Bronchial epithelial cell (primary cell): ENCODE results near the gene SSTR3. TPM values are rescaled to one million over a fixed set of nuclear protein-coding genes. Genes with fewer than 3 reads are reported as not detected.

Experiments
- DNase-seq: peaks from one replicate; pipeline ENCODE4 v3.0.0-alpha.2; 2010; ENCODE audit warnings: low read depth
- FAIRE-seq: peaks from 2 replicates; lab custom pipeline; 2011; peaks lifted over from hg19 to GRCh38; lab: Jason Lieb, UNC
- H3K27me3 ChIP-seq: 2 replicates; pipeline ENCODE4 v1.5.1; 2011; ENCODE audit warnings: low read length; ENCODE audit not compliant: control insufficient read depth, insufficient read depth
- H3K36me3 ChIP-seq: 2 replicates; pipeline ENCODE4 v1.5.1; 2011; ENCODE audit warnings: low read length; ENCODE audit not compliant: control insufficient read depth, insufficient read depth
- H3K4me3 ChIP-seq: 2 replicates; pipeline ENCODE4 v1.5.1; 2011; ENCODE audit warnings: mild to moderate bottlenecking, low read depth, low read length, control low read depth
- total RNA-seq: library from RNA; depleted of rRNA; stranded (reverse); fragments of >200 nt; gene quantifications from 2 replicates; pipeline ENCODE4 v1.2.1, GENCODE V29; 2014
- TF ChIP-seq, protein P1 (sequence below): IDR thresholded peaks from 2 replicates; pipeline ENCODE4 v1.5.1; 2011; ENCODE audit warnings: mild to moderate bottlenecking, moderate library complexity, low read length, control low read depth, inconsistent platforms; ENCODE audit not compliant: insufficient read depth, severe bottlenecking

The SSTR3 gene
- total RNA-seq, 1 donor from 2014 or later: not detected

DNA sequence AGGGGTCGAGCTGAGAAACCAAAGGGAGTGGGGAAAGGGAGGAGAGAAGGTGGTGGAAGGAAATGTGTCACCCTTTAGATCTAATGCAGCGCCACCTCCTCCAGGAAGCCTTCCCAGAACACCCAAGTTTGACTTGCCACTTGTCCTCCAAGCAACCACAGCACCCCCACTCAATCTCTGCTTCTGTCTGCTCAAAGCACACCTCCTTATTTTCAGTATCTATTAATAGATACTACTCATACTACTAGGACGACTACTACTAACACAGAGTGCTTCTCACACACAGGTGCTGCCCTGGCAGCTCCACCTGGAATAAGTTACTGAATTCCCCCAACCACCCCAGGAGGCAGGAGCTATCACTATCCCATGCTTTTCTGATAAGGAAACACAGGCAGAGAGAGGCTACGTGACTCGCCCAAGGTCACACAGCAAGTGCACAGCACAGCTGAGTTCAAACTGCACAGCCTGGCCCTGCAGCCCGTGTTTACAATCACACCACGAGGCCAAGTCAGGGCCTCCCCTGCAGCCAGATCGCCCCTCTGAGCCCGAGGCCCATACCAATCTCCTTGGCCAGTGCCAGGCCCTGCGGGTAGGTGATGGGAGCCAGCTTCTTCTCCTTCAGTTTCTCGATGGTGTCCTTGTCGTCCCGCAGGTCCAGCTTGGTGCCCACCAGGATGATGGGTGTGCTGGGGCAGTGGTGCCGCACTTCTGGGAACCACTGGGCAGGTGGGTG lies 18.6 kb upstream of the SSTR3 start:
- peaks cover 5% of the 10 kb centered on the region for H3K36me3 ChIP-seq
- H3K4me3 ChIP-seq: no peak overlapping the region
- no peak for FAIRE-seq

DNA sequence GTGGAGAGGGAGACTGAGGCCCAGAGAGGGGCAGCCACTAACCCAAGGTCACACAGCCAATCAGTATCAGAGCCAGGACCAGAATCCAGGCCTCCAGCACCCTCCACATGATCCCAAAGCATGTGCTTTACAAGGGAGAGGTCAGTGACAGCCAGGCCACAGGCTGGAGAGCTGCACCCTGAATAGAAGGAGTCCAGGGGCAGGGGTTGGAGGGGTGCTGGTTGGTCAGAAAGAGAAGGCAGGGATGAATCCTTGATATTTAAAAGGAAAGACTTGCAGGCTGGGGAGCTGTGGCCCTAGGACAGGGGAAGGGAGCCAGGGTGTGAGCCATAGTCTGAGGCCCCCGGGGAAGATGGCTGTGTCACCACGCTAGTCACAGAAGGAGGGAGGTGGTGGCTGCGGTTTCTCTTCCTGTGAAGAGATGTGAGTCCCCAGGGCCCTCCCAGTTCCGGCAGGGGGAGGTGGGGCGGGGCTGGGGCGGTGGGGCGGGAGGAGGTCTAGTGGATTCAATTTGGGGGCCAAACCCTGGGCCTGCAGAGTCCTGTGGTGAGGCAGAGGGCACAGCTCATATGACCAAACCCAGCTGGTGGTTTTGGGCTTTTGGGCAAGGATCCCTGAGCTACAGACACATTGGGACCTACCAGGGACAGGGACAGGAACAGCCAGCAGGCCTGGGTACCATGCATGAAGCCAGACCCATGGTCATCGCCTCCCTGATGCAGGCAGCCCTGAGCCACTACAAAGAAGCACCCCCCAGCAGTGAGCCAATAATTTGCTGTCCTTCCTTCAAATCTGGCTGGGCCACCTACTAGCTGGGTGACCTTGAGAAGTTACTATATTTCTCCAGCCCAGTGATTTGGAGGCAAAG lies 17.8 kb upstream of the SSTR3 start:
- DNase-seq: peak; percentile 58
- FAIRE-seq: peak; percentile 88

More for the DNA sequence above, 18.6 kb upstream of the SSTR3 start:
- no peak for DNase-seq
- TF ChIP-seq, protein P1, sequence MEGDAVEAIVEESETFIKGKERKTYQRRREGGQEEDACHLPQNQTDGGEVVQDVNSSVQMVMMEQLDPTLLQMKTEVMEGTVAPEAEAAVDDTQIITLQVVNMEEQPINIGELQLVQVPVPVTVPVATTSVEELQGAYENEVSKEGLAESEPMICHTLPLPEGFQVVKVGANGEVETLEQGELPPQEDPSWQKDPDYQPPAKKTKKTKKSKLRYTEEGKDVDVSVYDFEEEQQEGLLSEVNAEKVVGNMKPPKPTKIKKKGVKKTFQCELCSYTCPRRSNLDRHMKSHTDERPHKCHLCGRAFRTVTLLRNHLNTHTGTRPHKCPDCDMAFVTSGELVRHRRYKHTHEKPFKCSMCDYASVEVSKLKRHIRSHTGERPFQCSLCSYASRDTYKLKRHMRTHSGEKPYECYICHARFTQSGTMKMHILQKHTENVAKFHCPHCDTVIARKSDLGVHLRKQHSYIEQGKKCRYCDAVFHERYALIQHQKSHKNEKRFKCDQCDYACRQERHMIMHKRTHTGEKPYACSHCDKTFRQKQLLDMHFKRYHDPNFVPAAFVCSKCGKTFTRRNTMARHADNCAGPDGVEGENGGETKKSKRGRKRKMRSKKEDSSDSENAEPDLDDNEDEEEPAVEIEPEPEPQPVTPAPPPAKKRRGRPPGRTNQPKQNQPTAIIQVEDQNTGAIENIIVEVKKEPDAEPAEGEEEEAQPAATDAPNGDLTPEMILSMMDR: no peak
- H3K27me3 ChIP-seq: no peaks in the 10 kb centered on the region

DNA sequence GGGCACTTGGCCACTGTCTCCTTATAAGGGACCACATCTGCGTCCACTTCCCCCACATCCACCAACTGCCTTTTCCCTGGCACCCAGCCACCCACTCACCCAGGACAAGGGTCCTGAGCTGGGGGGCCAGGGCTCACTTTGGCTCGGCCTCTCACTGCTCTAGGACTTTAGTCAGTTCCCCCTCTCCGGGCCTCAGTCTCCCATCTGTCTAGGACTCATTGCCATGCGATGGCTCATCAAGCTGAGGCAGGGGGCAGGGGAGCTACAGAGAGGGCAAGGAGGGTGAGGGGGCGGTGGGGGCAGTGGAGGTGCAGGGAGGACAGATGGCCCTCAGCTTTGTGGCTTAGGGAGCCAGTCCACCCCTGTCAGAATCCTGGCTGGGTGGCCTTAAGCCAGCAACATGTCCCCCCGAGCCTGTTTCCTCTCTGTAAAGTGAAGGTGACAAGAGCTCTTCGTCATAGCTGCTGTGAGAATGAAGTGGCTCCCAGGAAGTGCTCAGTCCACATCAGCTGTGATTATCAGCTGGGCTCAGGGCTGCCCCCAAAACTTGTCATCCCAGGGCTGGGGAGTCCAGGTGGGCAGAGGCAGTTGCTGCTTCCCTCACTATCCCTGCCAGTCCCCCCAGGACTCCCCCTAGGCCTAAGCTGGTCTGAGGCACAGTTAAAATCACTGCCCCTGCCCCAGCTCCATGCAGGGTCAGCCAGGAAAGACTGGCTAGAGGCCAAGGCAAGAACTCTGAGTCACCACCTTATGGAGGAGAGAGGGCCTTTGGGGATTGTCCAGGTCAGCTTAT lies 16.9 kb upstream of the SSTR3 start:
- Histone ChIP-seq H3K4me3 (no peak overlapping the region), H3K36me3 (peaks cover 7% of the 10 kb centered on the region), H3K27me3 (no peaks in the 10 kb centered on the region)
- DNase-seq (peak; percentile 64), FAIRE-seq (no peak)
- TF ChIP-seq, protein P1: no peak

More for the DNA sequence above, 17.8 kb upstream of the SSTR3 start:
- TF ChIP-seq, protein P1: no peak
- Histone ChIP-seq H3K36me3 (peaks cover 6% of the 10 kb centered on the region), H3K27me3 (no peaks in the 10 kb centered on the region), H3K4me3 (no peak overlapping the region)

DNA sequence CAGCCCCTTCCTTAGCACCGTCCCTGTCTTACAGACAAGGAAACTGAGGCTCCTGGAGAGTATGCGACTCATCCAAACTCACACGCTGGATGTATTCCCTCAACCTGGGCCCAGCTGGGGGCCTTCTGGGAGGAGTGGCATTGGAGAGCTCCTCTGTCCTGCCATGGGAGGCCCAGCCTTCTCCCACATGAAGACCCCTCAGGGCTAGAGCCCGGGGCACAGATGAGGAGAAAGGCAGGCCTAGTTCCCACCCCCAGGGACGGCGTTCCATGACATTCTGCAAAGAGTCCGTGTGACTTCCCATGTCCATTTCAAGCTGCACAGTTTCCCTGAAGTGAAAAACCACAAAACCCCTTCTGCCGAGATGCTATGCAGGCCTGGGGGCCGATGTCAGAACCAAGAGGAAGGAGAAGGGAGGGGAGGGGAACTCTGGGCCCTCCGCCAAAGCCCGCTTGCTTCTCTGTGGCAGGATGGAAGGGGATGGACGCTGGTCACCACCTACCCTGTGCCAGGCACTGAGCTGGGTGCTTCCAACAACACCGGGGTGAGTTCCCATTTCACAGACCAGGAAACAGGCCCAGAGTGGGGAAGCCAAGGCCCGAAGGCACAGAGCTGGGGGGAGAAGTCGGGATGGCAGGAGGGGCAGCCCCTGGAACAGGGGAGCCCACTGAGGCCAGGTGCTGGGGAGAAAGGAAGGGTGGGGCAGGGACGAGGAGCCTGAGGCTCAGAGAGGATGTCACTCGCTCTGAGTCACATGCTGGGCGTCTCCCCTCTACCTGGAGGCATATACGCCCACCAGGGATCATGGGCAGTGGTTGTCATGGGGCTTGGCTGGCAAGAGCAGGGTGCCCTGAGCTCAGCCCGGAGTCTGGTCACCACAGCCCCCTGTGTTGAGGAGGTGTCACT lies 16.1 kb upstream of the SSTR3 start:
- TF ChIP-seq, protein P1: no peak
- Histone ChIP-seq H3K27me3 (no peaks in the 10 kb centered on the region), H3K36me3 (peaks cover 7% of the 10 kb centered on the region), H3K4me3 (no peak overlapping the region)
- DNase-seq (peak; percentile 52), FAIRE-seq (peak; percentile 87)

DNA sequence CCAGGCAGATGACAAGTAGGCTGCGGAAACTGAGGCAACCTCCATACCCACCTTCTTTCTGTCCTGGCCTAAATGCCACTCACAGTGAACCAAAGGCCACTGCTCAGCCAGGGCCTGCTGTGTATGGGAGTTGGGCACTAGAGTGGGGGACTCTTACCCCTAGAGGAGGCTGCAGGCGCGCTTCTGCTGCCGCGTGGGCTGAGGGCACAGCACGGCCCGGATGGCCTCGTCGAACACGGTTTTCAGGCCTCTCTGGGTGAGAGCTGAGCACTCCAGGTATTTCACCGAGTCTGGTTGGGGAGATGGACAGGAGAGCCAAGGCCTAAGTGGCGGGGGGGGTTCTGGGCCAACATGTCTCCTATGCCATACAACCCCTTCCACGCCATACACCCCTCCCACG lies 14.2 kb upstream of the SSTR3 start:
- H3K36me3 ChIP-seq: peaks cover 7% of the 10 kb centered on the region
- H3K27me3 ChIP-seq: no peaks in the 10 kb centered on the region
- no peak for FAIRE-seq
- H3K4me3 ChIP-seq: no peak overlapping the region
- TF ChIP-seq, protein P1: no peak
- DNase-seq: no peak
